ENCODE data around the gene UNKL.

DNA sequence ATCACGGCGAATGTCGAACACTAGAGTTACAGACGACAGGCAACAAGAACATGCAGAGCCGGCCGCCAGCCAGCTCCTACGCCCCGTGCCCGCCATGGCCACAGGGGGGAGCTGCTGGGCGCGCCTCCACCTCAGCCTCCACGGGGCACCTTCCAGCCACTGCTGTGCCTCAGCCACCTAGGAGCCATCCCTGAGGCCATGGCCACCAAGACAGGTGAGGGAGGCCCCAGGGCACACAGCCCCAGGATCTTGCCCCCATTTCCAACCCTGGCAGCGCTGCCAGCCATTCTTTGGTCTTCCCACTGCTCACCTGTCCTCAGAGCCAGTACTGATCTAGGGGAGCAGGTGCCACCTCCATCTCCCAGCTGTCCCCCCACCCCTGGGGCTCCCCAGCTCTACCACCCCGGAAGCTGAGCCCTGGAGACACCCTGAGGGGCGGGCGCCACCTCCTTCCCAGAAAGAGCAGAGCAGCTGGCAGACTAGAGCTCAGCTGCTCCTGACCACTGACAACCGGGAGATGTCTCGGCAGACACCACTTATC, 50.9 kb downstream of the UNKL start:
- TF ChIP-seq EZH2phosphoT487 (IDR thresholded peaks at IDR 0.05; ENCODE audit: insufficient read depth, low read depth) (no peak), EZH2 (IDR thresholded peaks at IDR 0.05; ENCODE audit: insufficient read depth, poor library complexity, severe bottlenecking) (no peak)

Measured in GM23248 (cell line).